H1 (cell line): ENCODE measurements around the gene MRC2. TPM values are rescaled to one million over a fixed set of nuclear protein-coding genes. Genes with fewer than 3 reads are reported as not detected.

Experiments used
- CTCF ChIA-PET: fragments of 300-600 bp; sonication (Branson Sonifier 250); formaldehyde crosslinking; loops from one replicate; lab custom pipeline; 2021; ENCODE audit not compliant: partially characterized antibody; lab: Charles Lee
- POLR2A ChIA-PET: fragments of 300-600 bp; sonication (Branson Sonifier 250); formaldehyde crosslinking; loops from one replicate; lab custom pipeline; 2021; ENCODE audit warnings: inconsistent platforms; ENCODE audit not compliant: partially characterized antibody; lab: Charles Lee
- DNase-seq, 2 experiments: peaks; one replicate each; pipeline versions ENCODE4 v3.0.0 to v3.0.0-alpha.2; 2010 to 2022; ENCODE audit warnings: low spot score in 2 of 2, low read depth in 1 of 2, mixed read lengths in 1 of 2
- FAIRE-seq: peaks from 2 replicates; lab custom pipeline; 2011; peaks lifted over from hg19 to GRCh38; lab: Jason Lieb, UNC
- H2AFZ ChIP-seq: 2 replicates; pipeline ENCODE4 v1.8.1; 2012; ENCODE audit warnings: low read length, inconsistent platforms
- H2AK5ac ChIP-seq: 2 replicates; pipeline ENCODE4 v1.6.1; 2013; ENCODE audit warnings: low read depth, low read length
- H2BK120ac ChIP-seq: replicated peaks from 2 replicates; pipeline ENCODE3; 2013; ENCODE audit warnings: low read depth, low read length, inconsistent platforms
- H2BK12ac ChIP-seq: 2 replicates; pipeline ENCODE4 v1.6.1; 2013; ENCODE audit warnings: low read depth, low read length
- H2BK15ac ChIP-seq: 2 replicates; pipeline ENCODE4 v1.6.1; 2013; ENCODE audit warnings: low read length
- H2BK20ac ChIP-seq: 2 replicates; pipeline ENCODE4 v1.6.1; 2013; ENCODE audit warnings: low read length
- H2BK5ac ChIP-seq: 2 replicates; pipeline ENCODE4 v1.6.1; 2013; ENCODE audit warnings: low read depth, low read length
- H3K14ac ChIP-seq: 2 replicates; pipeline ENCODE4 v1.6.1; 2013; ENCODE audit warnings: inconsistent platforms; ENCODE audit not compliant: insufficient read length
- H3K18ac ChIP-seq: 2 replicates; pipeline ENCODE4 v1.6.1; 2013; ENCODE audit warnings: low read length; ENCODE audit errors: extremely low read depth
- H3K23ac ChIP-seq: 2 replicates; pipeline ENCODE4 v1.6.1; 2013; ENCODE audit warnings: inconsistent platforms; ENCODE audit not compliant: insufficient read length
- H3K23me2 ChIP-seq: 2 replicates; pipeline ENCODE4 v1.6.1; 2013; ENCODE audit warnings: low read depth, low read length
- H3K27ac ChIP-seq: 2 replicates; pipeline ENCODE4 v1.6.1; 2011; ENCODE audit warnings: low read depth, low read length, inconsistent platforms
- H3K27me3 ChIP-seq, 4 experiments: replicated peaks in 1 of 4; 1 replicate in 1 of 4; 2 replicates in 3 of 4; pipeline versions ENCODE4 v1.6.1 to v1.8.1; 2011 to 2013; ENCODE audit warnings: low read length in 3 of 4, mild to moderate bottlenecking in 3 of 4, inconsistent platforms in 2 of 4, mixed read lengths in 2 of 4, moderate library complexity in 1 of 4; ENCODE audit not compliant: control insufficient read depth in 3 of 4, insufficient read depth in 3 of 4; ENCODE audit errors: extremely low read depth in 1 of 4
- H3K36me3 ChIP-seq, 4 experiments: 2 replicates each; pipeline versions ENCODE4 v1.6.1 to v1.8.1; 2011 to 2013; ENCODE audit warnings: mild to moderate bottlenecking in 4 of 4, low read length in 3 of 4, moderate library complexity in 2 of 4, control low read depth in 1 of 4, inconsistent platforms in 1 of 4; ENCODE audit not compliant: insufficient read depth in 4 of 4, control insufficient read depth in 2 of 4
- H3K4ac ChIP-seq: replicated peaks from 2 replicates; pipeline ENCODE3; 2013; ENCODE audit warnings: low read length, low read depth, mixed read lengths, inconsistent platforms; ENCODE audit not compliant: insufficient read length
- H3K4me1 ChIP-seq, 4 experiments: replicated peaks in 1 of 4; 1 replicate in 1 of 4; 2 replicates in 3 of 4; pipeline versions ENCODE4 v1.6.1 to v1.8.1; 2011 to 2013; ENCODE audit warnings: low read length in 3 of 4, inconsistent platforms in 2 of 4, mixed read lengths in 1 of 4; ENCODE audit not compliant: insufficient read depth in 4 of 4, control insufficient read depth in 3 of 4
- H3K4me2 ChIP-seq, 2 experiments: 2 replicates each; pipeline versions ENCODE4 v1.6.1 to v1.8.1; 2011 to 2013; ENCODE audit warnings: low read depth in 2 of 2, low read length in 2 of 2, control low read depth in 1 of 2, inconsistent platforms in 1 of 2, mild to moderate bottlenecking in 1 of 2; ENCODE audit not compliant: insufficient read depth in 1 of 2
- H3K4me3 ChIP-seq, 4 experiments: fragments of 200-600, 300-600 bp in 1 of 4; sonication (generic), shearing (Covaris generic), sonication (Bioruptor Twin) in 1 of 4; 2 replicates each; pipeline versions ENCODE4 v1.5.1 to v1.8.1; 2011 to 2016; ENCODE audit warnings: low read length in 4 of 4, low read depth in 3 of 4, control low read depth in 2 of 4, inconsistent platforms in 2 of 4, mild to moderate bottlenecking in 2 of 4, mixed read lengths in 1 of 4, moderate library complexity in 1 of 4; ENCODE audit not compliant: insufficient read depth in 2 of 4; ENCODE audit errors: extremely low read depth in 1 of 4
- H3K56ac ChIP-seq: replicated peaks from 2 replicates; pipeline ENCODE3; 2013; ENCODE audit warnings: low read depth, mild to moderate bottlenecking, mixed read lengths, low read length, inconsistent platforms; ENCODE audit not compliant: insufficient read length
- H3K79me1 ChIP-seq: 2 replicates; pipeline ENCODE4 v1.6.1; 2013; ENCODE audit warnings: low read depth, low read length, control low read depth
- H3K79me2 ChIP-seq, 2 experiments: 2 replicates each; pipeline versions ENCODE4 v1.6.1 to v1.8.1; 2012 to 2013; ENCODE audit warnings: low read length in 2 of 2, mild to moderate bottlenecking in 2 of 2, inconsistent platforms in 1 of 2; ENCODE audit not compliant: insufficient read depth in 2 of 2, control insufficient read depth in 1 of 2
- H3K9ac ChIP-seq, 4 experiments: replicated peaks in 1 of 4; 1 replicate in 1 of 4; 2 replicates in 3 of 4; pipeline versions ENCODE4 v1.6.1 to v1.8.1; 2011 to 2013; ENCODE audit warnings: low read depth in 3 of 4, low read length in 3 of 4, control low read depth in 2 of 4, mild to moderate bottlenecking in 2 of 4, moderate library complexity in 2 of 4, inconsistent platforms in 1 of 4; ENCODE audit errors: extremely low read depth in 1 of 4
- H3K9me3 ChIP-seq, 2 experiments: 2 replicates each; pipeline versions ENCODE4 v1.6.1 to v1.8.1; 2012 to 2013; ENCODE audit warnings: mild to moderate bottlenecking in 2 of 2, moderate library complexity in 2 of 2, control low read depth in 1 of 2, inconsistent platforms in 1 of 2, low read depth in 1 of 2, low read length in 1 of 2, mixed read lengths in 1 of 2; ENCODE audit not compliant: insufficient read depth in 2 of 2
- H4K20me1 ChIP-seq, 2 experiments: replicated peaks in 1 of 2; 2 replicates each; pipeline versions ENCODE3 to v1.8.1; 2011 to 2013; ENCODE audit warnings: inconsistent platforms in 2 of 2, low read length in 2 of 2, mild to moderate bottlenecking in 1 of 2; ENCODE audit not compliant: insufficient read depth in 2 of 2, control insufficient read depth in 1 of 2
- H4K5ac ChIP-seq: 2 replicates; pipeline ENCODE4 v1.6.1; 2013; ENCODE audit warnings: low read length, low read depth, mixed read lengths, inconsistent platforms; ENCODE audit not compliant: insufficient read length
- H4K8ac ChIP-seq: 2 replicates; pipeline ENCODE4 v1.8.0; 2013; ENCODE audit warnings: mild to moderate bottlenecking, moderate library complexity, low read length, inconsistent platforms; ENCODE audit not compliant: insufficient read depth; ENCODE audit errors: extremely low read depth
- H4K91ac ChIP-seq: replicated peaks from 2 replicates; pipeline ENCODE3; 2013; ENCODE audit warnings: low read length, mixed read lengths, inconsistent platforms; ENCODE audit not compliant: insufficient read length
- CBX5 ChIP-seq: fragments of 300-800, 300-1000 bp; sonication (generic); IDR thresholded peaks from 2 replicates; pipeline ENCODE4 v1.7.1; 2016; ENCODE audit warnings: antibody characterized with exemption, low read length, low read depth
- GABPA ChIP-seq: IDR thresholded peaks from 2 replicates; pipeline ENCODE4 v1.6.1; 2011; ENCODE audit warnings: mild to moderate bottlenecking, low read length, moderate library complexity, borderline replicate concordance; ENCODE audit not compliant: insufficient read depth
- GTF2F1 ChIP-seq: IDR thresholded peaks from 2 replicates; pipeline ENCODE4 v1.6.1; 2012; ENCODE audit warnings: low read depth, low read length, improper control_type of control experiment, borderline replicate concordance
- POLR2AphosphoS5 ChIP-seq: IDR thresholded peaks from 2 replicates; pipeline ENCODE4 v1.6.1; 2011; ENCODE audit warnings: low read depth, low read length
- SAP30 ChIP-seq: fragments of 300-600 bp; sonication (generic); IDR thresholded peaks from 2 replicates; pipeline ENCODE4 v1.7.1; 2012; ENCODE audit warnings: low read length, moderate library complexity, mild to moderate bottlenecking, inconsistent platforms; ENCODE audit not compliant: insufficient read depth, insufficient replicate concordance
- SRF ChIP-seq: IDR thresholded peaks from 2 replicates; pipeline ENCODE4 v1.6.1; 2011; ENCODE audit warnings: mild to moderate bottlenecking, low read depth, low read length, moderate library complexity
- WGBS, 2 experiments: shearing (Covaris generic) in 1 of 2; methylation state at CpG; one replicate each; pipeline versions ENCODE4 v1.1.6 to v1.1.7; 2013 to 2015; ENCODE audit warnings: low lambda C conversion rate in 2 of 2, mixed read lengths in 2 of 2, inconsistent platforms in 1 of 2, low coverage in 1 of 2, missing lambda C conversion rate in 1 of 2; ENCODE audit not compliant: insufficient replicate concordance in 2 of 2, insufficient coverage in 1 of 2, insufficient read length in 1 of 2; ENCODE audit errors: extremely low coverage in 1 of 2, missing lambda C conversion rate in 1 of 2; 5-methylcytosine and 5-hydroxymethylcytosine counted together
- polyA plus RNA-seq, 7 experiments: library from polyadenylated mRNA; depleted of rRNA in 3 of 7; stranded (reverse) in 5 of 7; unstranded in 2 of 7; fragments of >200 nt in 5 of 7; fragments of 200-250 nt in 2 of 7; gene quantifications; 1 replicate in 5 of 7; 2 replicates in 1 of 7; 4 replicates in 1 of 7; pipeline versions ENCODE4 v1.2.1 to v1.2.3, GENCODE V29; 2011 to 2013; ENCODE audit warnings: missing spikeins in 2 of 7, mixed read lengths in 2 of 7
- total RNA-seq: library from RNA; stranded (reverse); fragmentation: NEBNext Ultra II Directional; extraction: Animal tissue kit (Norgen Biotek cat#: 25700); gene quantifications from 2 replicates; pipeline ENCODE4 v1.2.1, GENCODE V29; 2021
- TF ChIP-seq, protein P1 (sequence below): IDR thresholded peaks from 2 replicates; pipeline ENCODE4 v1.6.1; 2011; ENCODE audit warnings: low read length, improper control_type of control experiment
- TF ChIP-seq, protein P2 (sequence below), 3 experiments: IDR thresholded peaks; 1 replicate in 2 of 3; 2 replicates in 1 of 3; pipeline versions ENCODE4 v1.5.1 to v1.6.1; 2011; ENCODE audit warnings: low read length in 3 of 3, mild to moderate bottlenecking in 3 of 3, inconsistent platforms in 2 of 3, low read depth in 1 of 3, moderate library complexity in 1 of 3; ENCODE audit not compliant: insufficient read depth in 1 of 3; ENCODE audit errors: control extremely low read depth in 1 of 3

Gene MRC2
- total and polyA plus RNA-seq, 2 of the 8 experiments (the other 6 are each of a cell fraction or from before 2014, with no cell fraction given) = 7.0 to 24.2 TPM

DNA sequence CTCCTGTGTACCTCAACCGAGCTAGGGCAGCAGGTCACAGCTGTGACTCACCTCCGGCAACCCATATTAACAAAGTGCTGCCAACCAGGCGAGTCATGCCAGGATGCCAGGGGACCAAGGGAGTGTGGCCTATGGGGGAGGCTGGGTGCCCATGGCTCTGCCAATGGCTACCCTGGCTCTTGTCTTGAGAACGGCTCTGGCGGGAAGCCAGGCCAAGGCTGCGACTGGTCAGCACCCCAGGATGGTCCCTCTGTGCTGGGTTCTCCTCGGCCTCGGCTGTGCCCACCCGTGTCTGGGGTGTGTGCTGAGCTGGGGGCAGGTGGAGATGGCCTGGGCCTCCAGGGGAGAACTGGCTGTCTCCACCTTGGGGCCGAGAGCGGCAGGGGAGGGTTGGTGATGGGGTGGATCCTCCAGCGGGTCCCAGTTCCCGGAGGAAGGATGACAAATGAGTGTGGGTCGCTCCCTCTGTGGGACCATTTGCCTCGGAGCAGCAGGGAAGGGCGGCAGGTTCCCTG lies 75.8 kb downstream of the MRC2 start:
- H3K79me1 ChIP-seq = no peaks in the 10 kb centered on the region
- peak overlapping the region; percentile 46 for H3K4ac ChIP-seq
- H2BK12ac ChIP-seq = peak overlapping the region; percentile 75; the same call in 1 of the 2 replicates
- peaks cover 0 to 7% (median 1%) of the 10 kb centered on the region in 4 experiments; a peak in 4 of 7 replicates for H3K27me3 ChIP-seq
- 0 out of 7 replicates have a peak overlapping the region, but pooled peaks of 1 of the 4 experiments have one; percentile 58 for H3K9ac ChIP-seq
- H2BK5ac ChIP-seq = peak overlapping the region; percentile 52; the same call in 1 of the 2 replicates
- peak overlapping the region; percentile 80; the same call in 1 of the 2 replicates for H2BK20ac ChIP-seq
- peaks cover 19% of the 10 kb centered on the region; the same call in 1 of the 2 replicates for H3K23me2 ChIP-seq
- no peak overlapping the region for H3K56ac ChIP-seq
- H2BK15ac ChIP-seq = peak overlapping the region; percentile 99
- DNase-seq (no peak), FAIRE-seq (no peak)
- peaks cover 7 to 22% (median 13%) of the 10 kb centered on the region in 4 experiments for H3K4me1 ChIP-seq
- CTCF ChIA-PET = interaction anchor here (0.9 to 2.2 kb wide), 11 partner anchors 10 to 284 kb away, joined by 3 to 17 read pairs (median 4); partner anchors contain the start of gene TANC2
- POLR2A ChIA-PET = no interaction called here
- peak overlapping the region; percentile 48; the same call in 1 of the 2 replicates for H3K18ac ChIP-seq
- no peak overlapping the region for H4K5ac ChIP-seq
- H4K20me1 ChIP-seq = no peaks in the 10 kb centered on the region
- 56% methylated on average over 16 of the region's 16 CpGs; no CpG with 5 or more reads in 1 of the 2 experiments for WGBS, 2 experiments
- peak overlapping the region; percentile 94 for H2AFZ ChIP-seq
- H2BK120ac ChIP-seq = no peak overlapping the region
- H2AK5ac ChIP-seq = no peak overlapping the region
- no peaks in the 10 kb centered on the region for H3K36me3 ChIP-seq
- peak overlapping the region; percentile 15 for H4K91ac ChIP-seq
- peak overlapping the region; percentile 70 to 87; a peak in 3 of 4 replicates for H3K4me2 ChIP-seq
- H3K23ac ChIP-seq = no peak overlapping the region
- no peaks in the 10 kb centered on the region for H3K79me2 ChIP-seq
- peak overlapping the region in 3 of 4 experiments; percentile 50 to 74 (median 52); a peak in 6 of 8 replicates for H3K4me3 ChIP-seq
- no peak overlapping the region for H3K27ac ChIP-seq
- H4K8ac ChIP-seq = peak overlapping the region; percentile 73; the same call in 1 of the 2 replicates
- H3K14ac ChIP-seq = no peak overlapping the region
- peaks cover under 1 to 3% of the 10 kb centered on the region in 2 experiments; a peak in 1 of 4 replicates for H3K9me3 ChIP-seq
- no peak for TF ChIP-seq GABPA
- no peak for TF ChIP-seq CBX5
- TF ChIP-seq, protein P1, sequence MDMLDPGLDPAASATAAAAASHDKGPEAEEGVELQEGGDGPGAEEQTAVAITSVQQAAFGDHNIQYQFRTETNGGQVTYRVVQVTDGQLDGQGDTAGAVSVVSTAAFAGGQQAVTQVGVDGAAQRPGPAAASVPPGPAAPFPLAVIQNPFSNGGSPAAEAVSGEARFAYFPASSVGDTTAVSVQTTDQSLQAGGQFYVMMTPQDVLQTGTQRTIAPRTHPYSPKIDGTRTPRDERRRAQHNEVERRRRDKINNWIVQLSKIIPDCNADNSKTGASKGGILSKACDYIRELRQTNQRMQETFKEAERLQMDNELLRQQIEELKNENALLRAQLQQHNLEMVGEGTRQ = no peak
- TF ChIP-seq GTF2F1 = no peak
- TF ChIP-seq, protein P2, sequence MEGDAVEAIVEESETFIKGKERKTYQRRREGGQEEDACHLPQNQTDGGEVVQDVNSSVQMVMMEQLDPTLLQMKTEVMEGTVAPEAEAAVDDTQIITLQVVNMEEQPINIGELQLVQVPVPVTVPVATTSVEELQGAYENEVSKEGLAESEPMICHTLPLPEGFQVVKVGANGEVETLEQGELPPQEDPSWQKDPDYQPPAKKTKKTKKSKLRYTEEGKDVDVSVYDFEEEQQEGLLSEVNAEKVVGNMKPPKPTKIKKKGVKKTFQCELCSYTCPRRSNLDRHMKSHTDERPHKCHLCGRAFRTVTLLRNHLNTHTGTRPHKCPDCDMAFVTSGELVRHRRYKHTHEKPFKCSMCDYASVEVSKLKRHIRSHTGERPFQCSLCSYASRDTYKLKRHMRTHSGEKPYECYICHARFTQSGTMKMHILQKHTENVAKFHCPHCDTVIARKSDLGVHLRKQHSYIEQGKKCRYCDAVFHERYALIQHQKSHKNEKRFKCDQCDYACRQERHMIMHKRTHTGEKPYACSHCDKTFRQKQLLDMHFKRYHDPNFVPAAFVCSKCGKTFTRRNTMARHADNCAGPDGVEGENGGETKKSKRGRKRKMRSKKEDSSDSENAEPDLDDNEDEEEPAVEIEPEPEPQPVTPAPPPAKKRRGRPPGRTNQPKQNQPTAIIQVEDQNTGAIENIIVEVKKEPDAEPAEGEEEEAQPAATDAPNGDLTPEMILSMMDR (IDR thresholded peaks at IDR 0.05; ENCODE audit: control extremely low read depth in 1 of 3, insufficient read depth in 1 of 3, low read depth in 1 of 3, low read length in 3 of 3) = no peak
- no peak for TF ChIP-seq SAP30
- TF ChIP-seq POLR2AphosphoS5 = no peak
- TF ChIP-seq SRF = no peak
